ENCODE data around the gene CELF6.

Gene CELF6

GRCh38 chr15:72358121-72358520 lies 38.2 kb upstream of the CELF6 start:
- Histone ChIP-seq H3K4me1 (ENCODE audit: insufficient read depth, low read length, poor library complexity, severe bottlenecking) (no peaks in the 10 kb centered on the region), H3K4me2 (ENCODE audit: low read depth, low read length, poor library complexity, severe bottlenecking) (no peak overlapping the region), H2AFZ (ENCODE audit: low read length) (no peak overlapping the region), H3F3A (ENCODE audit: low read depth) (no peaks in the 10 kb centered on the region), H3K36me3 (ENCODE audit: insufficient read depth, low read length) (peaks cover 33% of the 10 kb centered on the region; the same call in 1 of the 2 replicates), H3K9ac (ENCODE audit: low read depth, low read length, poor library complexity, severe bottlenecking) (no peak overlapping the region), H3K9me2 (replicated peaks; ENCODE audit: low read depth, low read length) (no peaks in the 10 kb centered on the region), H3K79me2 (ENCODE audit: insufficient read depth, low read length) (no peaks in the 10 kb centered on the region), H4K20me1 (ENCODE audit: insufficient read depth, low read length, poor library complexity, severe bottlenecking) (peaks cover 1% of the 10 kb centered on the region), H3K9me3 (ENCODE audit: insufficient read depth, low read depth, low read length) (no peaks in the 10 kb centered on the region), H3K4me3 (ENCODE audit: low read length, poor library complexity, severe bottlenecking) (no peak overlapping the region), H3K27me3 (ENCODE audit: insufficient read depth, low read length, poor library complexity, severe bottlenecking) (peaks cover 5% of the 10 kb centered on the region)
- TF ChIP-seq CTCF (conservative IDR thresholded peaks at IDR 0.05; ENCODE audit: low read length) (no peak), EZH2phosphoT487 (IDR thresholded peaks at IDR 0.05; ENCODE audit: borderline replicate concordance) (no peak)

- Histone ChIP-seq H3K79me2 (ENCODE audit: insufficient read depth, low read length) (no peaks in the 10 kb centered on the region), H2AFZ (ENCODE audit: low read length) (no peak overlapping the region), H3K4me3 (ENCODE audit: low read length, poor library complexity, severe bottlenecking) (no peak overlapping the region), H3K9ac (ENCODE audit: low read depth, low read length, poor library complexity, severe bottlenecking) (no peak overlapping the region), H4K20me1 (ENCODE audit: insufficient read depth, low read length, poor library complexity, severe bottlenecking) (no peaks in the 10 kb centered on the region), H3K9me3 (ENCODE audit: insufficient read depth, low read depth, low read length) (no peaks in the 10 kb centered on the region), H3K27me3 (ENCODE audit: insufficient read depth, low read length, poor library complexity, severe bottlenecking) (no peaks in the 10 kb centered on the region), H3K4me1 (ENCODE audit: insufficient read depth, low read length, poor library complexity, severe bottlenecking) (no peaks in the 10 kb centered on the region), H3F3A (ENCODE audit: low read depth) (no peaks in the 10 kb centered on the region), H3K36me3 (ENCODE audit: insufficient read depth, low read length) (peaks cover 55% of the 10 kb centered on the region; the same call in 1 of the 2 replicates), H3K4me2 (ENCODE audit: low read depth, low read length, poor library complexity, severe bottlenecking) (no peak overlapping the region), H3K9me2 (replicated peaks; ENCODE audit: low read depth, low read length) (no peaks in the 10 kb centered on the region)
- TF ChIP-seq EZH2phosphoT487 (IDR thresholded peaks at IDR 0.05; ENCODE audit: borderline replicate concordance), result no peak
Measured at GRCh38 chr15:72354496-72354895, 34.5 kb upstream of the CELF6 start.

- TF ChIP-seq EZH2phosphoT487 (IDR thresholded peaks at IDR 0.05; ENCODE audit: borderline replicate concordance) (no peak), CTCF (conservative IDR thresholded peaks at IDR 0.05; ENCODE audit: low read length) (no peak)
- Histone ChIP-seq H3K4me2 (ENCODE audit: low read depth, low read length, poor library complexity, severe bottlenecking) (no peak overlapping the region), H3K4me3 (ENCODE audit: low read length, poor library complexity, severe bottlenecking) (no peak overlapping the region), H3K9ac (ENCODE audit: low read depth, low read length, poor library complexity, severe bottlenecking) (no peak overlapping the region), H3K79me2 (ENCODE audit: insufficient read depth, low read length) (no peaks in the 10 kb centered on the region), H3F3A (ENCODE audit: low read depth) (no peaks in the 10 kb centered on the region), H3K9me3 (ENCODE audit: insufficient read depth, low read depth, low read length) (no peaks in the 10 kb centered on the region), H2AFZ (ENCODE audit: low read length) (no peak overlapping the region), H3K36me3 (ENCODE audit: insufficient read depth, low read length) (peaks cover 66% of the 10 kb centered on the region; the same call in 1 of the 2 replicates), H3K27me3 (ENCODE audit: insufficient read depth, low read length, poor library complexity, severe bottlenecking) (no peaks in the 10 kb centered on the region), H3K9me2 (replicated peaks; ENCODE audit: low read depth, low read length) (no peaks in the 10 kb centered on the region), H3K4me1 (ENCODE audit: insufficient read depth, low read length, poor library complexity, severe bottlenecking) (no peaks in the 10 kb centered on the region), H4K20me1 (ENCODE audit: insufficient read depth, low read length, poor library complexity, severe bottlenecking) (no peaks in the 10 kb centered on the region)
Measured at GRCh38 chr15:72353266-72353665, 33.3 kb upstream of the CELF6 start.

GRCh38 chr15:72345806-72346205 lies 25.8 kb upstream of the CELF6 start:
- Histone ChIP-seq H3K9me3 (ENCODE audit: insufficient read depth, low read depth, low read length) (no peaks in the 10 kb centered on the region), H3F3A (ENCODE audit: low read depth) (no peaks in the 10 kb centered on the region), H3K4me2 (ENCODE audit: low read depth, low read length, poor library complexity, severe bottlenecking) (no peak overlapping the region), H2AFZ (ENCODE audit: low read length) (no peak overlapping the region), H3K9me2 (replicated peaks; ENCODE audit: low read depth, low read length) (no peaks in the 10 kb centered on the region), H3K27me3 (ENCODE audit: insufficient read depth, low read length, poor library complexity, severe bottlenecking) (no peaks in the 10 kb centered on the region), H3K4me1 (ENCODE audit: insufficient read depth, low read length, poor library complexity, severe bottlenecking) (no peaks in the 10 kb centered on the region), H4K20me1 (ENCODE audit: insufficient read depth, low read length, poor library complexity, severe bottlenecking) (no peaks in the 10 kb centered on the region), H3K79me2 (ENCODE audit: insufficient read depth, low read length) (no peaks in the 10 kb centered on the region), H3K4me3 (ENCODE audit: low read length, poor library complexity, severe bottlenecking) (no peak overlapping the region), H3K9ac (ENCODE audit: low read depth, low read length, poor library complexity, severe bottlenecking) (no peak overlapping the region), H3K36me3 (ENCODE audit: insufficient read depth, low read length) (peaks cover 51% of the 10 kb centered on the region; the same call in 1 of the 2 replicates)
- TF ChIP-seq CTCF (conservative IDR thresholded peaks at IDR 0.05; ENCODE audit: low read length) (no peak), EZH2phosphoT487 (IDR thresholded peaks at IDR 0.05; ENCODE audit: borderline replicate concordance) (no peak)
